Spleen (tissue), 7 donors: ENCODE measurements around the gene DCXR.
A peak's percentile ranks its signal among the peaks of the same experiment; 100 is the strongest.

Experiments used
- CTCF ChIP-seq, 11 experiments: fragments of 200-600 bp in 7 of 11; fragments of 450-650 bp in 4 of 11; sonication (generic) in 4 of 11; IDR thresholded peaks in 8 of 11; conservative IDR thresholded peaks in 3 of 11; 1 replicate in 7 of 11; 2 replicates in 4 of 11; pipeline versions ENCODE4 v1.4.0 to v1.8.0; 2016 to 2021; ENCODE audit warnings: antibody characterized with exemption in 11 of 11, inconsistent platforms in 4 of 11, mild to moderate bottlenecking in 1 of 11
- POLR2A ChIP-seq, 3 donors: fragments of 450-650 bp; IDR thresholded peaks; one replicate each; pipeline ENCODE4 v1.5.1; 2017; ENCODE audit warnings: antibody characterized with exemption in 3 of 3, mild to moderate bottlenecking in 1 of 3
- POLR2AphosphoS5 ChIP-seq, 3 donors: sonication (generic); formaldehyde crosslinking; IDR thresholded peaks; one replicate each; pipeline ENCODE4 v1.5.1; 2017; ENCODE audit warnings: antibody characterized with exemption in 3 of 3
- donor health status: DM: no; HTN: no; CAD: no; lungs with moderate emphysema.
- donor health status: DM: no; HTN: no; CAD: no.
- donor health status: DM: no; HTN: no; CAD: no.

DNA sequence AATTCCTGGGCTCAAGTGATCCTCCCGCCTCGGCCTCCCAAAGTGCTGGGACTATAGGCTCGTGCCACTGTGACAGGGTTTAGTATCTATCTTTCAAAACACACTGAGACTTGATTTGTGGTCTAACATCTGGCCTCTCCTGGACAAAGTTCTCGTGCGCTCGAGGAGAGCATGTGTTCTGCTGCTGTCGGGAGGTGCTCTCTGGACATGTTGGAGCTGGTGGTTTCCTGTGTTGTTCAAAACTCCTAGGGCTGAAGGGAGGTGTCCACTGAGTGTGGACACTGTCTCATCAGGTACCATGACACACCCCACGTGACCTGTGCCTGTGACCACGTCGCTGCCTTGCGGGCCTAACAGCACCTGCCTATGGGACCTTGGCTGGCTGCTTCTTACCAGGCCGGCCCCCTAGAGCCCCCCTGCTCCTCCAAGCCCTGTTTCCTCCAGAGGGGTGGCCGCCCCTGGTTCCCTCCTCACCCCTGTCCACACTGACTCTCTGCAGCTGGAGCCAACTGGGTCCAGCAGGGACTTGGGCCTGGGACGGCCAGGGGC lies 8.5 kb upstream of the DCXR start:
- TF ChIP-seq CTCF (IDR thresholded peaks at IDR 0.05 in 8 of 11, conservative IDR thresholded peaks at IDR 0.05 in 3 of 11) = no peak
- TF ChIP-seq POLR2A (IDR thresholded peaks at IDR 0.05) = no peak
- peak in 2 of 3 donors; percentile 12 to 13 for TF ChIP-seq POLR2AphosphoS5 (IDR thresholded peaks at IDR 0.05)
